NCI-H524 (cell line): ENCODE measurements around the gene SNAP47.

Source experiments
- DNase-seq, 2 experiments: peaks; one replicate each; lab custom pipeline; 2025; lab: John Stamatoyannopoulos, UW

Gene SNAP47

DNA sequence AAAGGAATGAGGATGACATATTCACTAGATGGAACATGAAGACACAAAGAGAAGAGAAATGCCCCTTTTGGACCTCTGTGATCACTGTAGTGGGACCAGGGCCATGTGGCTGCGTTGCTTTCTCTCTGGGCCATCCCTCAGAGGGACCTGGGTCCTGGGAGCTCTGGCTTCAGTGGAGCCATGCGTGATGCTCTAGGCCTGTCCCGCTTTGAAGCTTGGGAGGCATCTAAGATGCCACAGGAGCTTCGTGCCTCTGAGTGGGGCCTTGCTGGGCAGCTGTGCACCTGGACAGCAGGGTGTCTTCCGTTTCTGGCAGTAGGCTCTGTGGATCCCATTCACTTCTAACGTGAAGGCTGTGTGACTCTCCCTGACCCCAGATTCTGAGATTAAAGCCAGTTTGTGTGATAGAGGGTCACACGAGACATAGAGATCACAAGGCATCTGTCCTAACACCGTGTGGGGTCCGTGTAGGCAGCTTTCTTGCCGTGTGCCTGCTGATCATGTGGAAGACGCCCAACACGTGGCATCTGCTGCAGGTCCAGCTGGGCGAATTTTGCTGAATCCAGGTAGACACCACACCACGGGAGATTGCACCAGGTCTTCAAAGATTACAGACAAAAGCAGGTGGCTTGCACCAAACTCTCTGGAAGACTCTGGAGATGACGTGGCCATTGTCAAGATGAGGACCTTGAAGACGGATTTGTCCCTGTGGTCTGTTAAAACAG, 63.0 kb downstream of the SNAP47 start:
- no peak for DNase-seq

DNA sequence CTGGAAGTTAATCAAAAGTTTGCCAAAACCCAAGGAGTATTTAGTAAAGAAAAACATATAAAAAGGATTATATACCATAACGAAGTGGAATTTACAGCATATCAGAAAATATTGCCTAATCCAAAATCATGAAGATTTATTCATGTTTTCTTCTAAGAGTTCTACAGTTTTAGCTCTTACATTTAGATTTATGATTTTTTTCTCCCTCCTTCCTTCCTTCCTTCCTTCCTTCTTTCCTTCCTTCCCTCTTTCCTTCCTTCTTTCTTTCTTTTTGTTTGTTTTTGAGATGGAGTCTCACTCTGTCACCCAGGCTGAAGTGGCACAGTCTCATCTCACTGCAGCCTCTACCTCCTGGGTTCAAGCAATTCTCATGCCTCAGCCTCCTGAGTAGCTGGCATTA, 64.5 kb downstream of the SNAP47 start:
- DNase-seq, result no peak

DNA sequence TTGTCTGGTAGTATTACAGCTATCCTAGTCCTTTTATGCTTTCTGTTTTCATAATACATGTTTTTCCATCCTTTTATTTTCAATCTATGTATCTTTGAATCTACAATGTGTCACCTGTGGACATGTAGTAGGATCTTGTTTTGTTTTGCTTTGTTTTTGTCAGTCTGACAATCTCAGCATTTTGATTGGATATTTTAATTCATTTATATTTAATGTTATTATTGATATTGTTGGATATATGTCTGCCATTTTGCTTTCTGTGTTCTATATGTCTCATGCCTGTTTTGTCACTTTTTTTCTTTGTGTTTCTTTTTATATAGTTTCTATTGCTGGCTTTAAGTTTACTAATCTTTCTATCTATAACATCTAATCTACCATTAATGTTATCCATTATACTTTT, 68.7 kb downstream of the SNAP47 start:
- DNase-seq, result no peak

DNA sequence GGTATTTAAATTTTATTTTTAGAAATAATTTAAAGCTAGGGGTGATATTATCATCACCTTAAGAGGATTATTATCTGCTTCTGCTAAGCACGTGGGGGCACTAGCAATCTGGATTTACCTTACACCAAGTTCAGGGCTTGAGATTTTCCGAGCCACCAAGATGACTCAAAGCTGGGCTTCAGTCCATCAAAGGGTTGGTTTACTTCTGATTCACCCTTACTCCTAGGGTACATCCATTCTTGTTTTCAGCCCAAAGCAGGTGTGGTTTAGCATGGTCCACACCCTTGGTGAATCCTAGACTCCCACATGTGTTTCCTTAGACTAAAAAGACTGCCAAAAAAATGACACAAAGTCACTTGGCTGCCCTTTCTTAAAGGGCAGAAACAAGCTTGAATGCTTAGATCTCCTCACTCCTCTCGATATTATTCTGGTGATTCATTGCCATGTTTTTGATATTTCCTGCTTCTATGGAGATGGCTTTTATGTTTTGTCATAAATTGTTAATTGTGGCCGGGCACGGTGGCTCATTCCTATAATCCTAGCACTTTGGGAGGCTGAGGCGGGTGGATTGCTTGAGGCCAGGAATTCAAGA, 70.5 kb downstream of the SNAP47 start:
- DNase-seq, result peak in 1 of 2 experiments; percentile 1

DNA sequence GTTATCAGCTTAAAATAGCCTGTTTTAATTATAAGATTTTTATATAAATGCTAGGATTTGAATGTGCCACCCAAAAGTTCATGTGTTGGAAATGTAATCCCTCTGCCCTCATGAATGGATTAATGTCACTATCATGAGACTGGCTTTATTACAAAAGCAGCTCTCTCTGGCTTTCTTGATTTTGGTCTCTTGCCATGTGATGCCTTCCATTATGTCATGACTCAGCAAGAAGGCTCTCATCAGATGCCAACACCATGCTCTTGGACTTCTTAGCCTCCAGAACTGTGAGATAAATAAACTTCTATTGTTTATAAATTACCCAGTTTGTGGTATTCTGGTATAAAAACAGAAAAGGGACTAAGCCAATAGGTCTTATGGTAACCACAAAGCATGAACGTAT, 73.3 kb downstream of the SNAP47 start:
- no peak for DNase-seq

DNA sequence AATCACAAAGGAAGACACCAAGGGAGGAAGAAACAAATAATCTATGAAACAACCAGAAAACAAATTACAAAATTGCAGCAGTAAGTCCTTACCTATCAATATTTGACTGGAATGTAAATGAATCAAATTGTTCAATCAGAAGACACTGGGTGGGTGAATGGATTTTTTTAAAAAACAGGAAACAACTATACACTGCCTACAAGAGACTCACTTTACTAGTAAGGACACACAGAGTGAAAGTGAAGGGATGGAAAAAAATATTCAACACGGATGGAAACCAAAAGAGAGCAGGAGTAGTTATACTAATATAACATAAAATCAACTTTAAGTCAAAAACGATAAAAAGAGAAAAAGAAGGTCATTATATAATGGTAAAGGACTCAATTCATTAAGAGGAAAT, 73.8 kb downstream of the SNAP47 start:
- no peak for DNase-seq

DNA sequence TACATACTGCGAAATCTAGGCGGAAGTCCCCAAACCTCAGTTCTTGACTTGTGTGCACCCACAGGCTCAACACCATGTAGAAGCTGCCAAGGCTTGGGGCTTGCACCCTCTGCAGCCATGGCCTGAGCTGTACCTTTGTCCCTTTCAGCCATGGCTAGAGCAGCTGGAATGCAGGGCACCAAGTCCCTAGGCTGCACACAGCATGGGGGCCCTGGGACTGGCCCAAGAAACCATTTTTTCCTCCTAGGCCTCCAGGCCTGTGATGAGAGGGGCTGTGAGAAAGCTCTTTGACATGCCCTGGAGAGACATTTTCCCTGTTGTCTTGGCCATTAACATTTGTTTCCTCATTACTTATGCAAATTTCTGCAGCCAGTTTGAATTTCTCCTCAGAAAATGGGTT, 78.7 kb downstream of the SNAP47 start:
- no peak for DNase-seq

DNA sequence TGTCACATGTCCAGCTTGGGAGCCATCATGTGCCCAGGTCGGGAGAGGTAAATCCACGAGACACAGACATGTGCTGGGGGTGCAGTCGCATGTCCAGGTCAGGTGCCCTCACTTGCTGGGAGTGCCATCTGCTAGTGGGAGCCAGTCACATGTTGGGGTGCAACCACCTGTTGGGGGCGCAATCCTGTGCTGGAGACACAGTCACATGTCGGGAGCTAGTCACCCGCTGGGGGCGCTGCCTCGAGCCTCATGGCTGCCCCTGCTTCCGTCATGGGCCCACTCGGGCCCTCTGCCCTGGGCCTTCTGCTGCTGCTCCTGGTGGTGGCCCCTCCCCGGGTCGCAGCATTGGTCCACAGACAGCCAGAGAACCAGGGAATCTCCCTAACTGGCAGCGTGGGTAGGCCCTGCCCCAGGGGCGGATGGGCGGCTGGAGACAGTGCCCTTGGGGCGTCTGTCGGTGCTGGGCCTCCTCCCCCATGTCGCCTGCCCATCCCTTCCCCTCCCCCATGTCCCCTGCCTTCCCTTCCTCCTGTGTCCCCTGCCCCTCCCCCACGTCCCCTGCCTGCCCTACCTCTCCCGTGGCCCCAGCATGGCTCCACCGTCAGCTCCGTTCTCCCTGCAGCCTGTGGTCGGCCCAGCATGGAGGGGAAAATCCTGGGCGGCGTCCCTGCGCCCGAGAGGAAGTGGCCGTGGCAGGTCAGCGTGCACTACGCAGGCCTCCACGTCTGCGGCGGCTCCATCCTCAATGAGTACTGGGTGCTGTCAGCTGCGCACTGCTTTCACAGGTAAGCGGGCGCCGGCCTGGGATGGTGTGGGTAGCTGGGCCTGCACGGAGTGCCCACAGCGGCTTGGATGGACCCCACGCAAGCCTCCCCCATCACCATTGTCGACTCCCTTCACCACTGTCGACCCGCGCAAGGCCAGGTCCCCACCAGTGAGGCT, 80.5 kb downstream of the SNAP47 start, which contains the start of gene PRSS38:
Gene PRSS38 (plus strand): TSS at position 208 of the 942 bp plus-strand sequence. CDS start 42 bp downstream, at position 250.
- no peak for DNase-seq

DNA sequence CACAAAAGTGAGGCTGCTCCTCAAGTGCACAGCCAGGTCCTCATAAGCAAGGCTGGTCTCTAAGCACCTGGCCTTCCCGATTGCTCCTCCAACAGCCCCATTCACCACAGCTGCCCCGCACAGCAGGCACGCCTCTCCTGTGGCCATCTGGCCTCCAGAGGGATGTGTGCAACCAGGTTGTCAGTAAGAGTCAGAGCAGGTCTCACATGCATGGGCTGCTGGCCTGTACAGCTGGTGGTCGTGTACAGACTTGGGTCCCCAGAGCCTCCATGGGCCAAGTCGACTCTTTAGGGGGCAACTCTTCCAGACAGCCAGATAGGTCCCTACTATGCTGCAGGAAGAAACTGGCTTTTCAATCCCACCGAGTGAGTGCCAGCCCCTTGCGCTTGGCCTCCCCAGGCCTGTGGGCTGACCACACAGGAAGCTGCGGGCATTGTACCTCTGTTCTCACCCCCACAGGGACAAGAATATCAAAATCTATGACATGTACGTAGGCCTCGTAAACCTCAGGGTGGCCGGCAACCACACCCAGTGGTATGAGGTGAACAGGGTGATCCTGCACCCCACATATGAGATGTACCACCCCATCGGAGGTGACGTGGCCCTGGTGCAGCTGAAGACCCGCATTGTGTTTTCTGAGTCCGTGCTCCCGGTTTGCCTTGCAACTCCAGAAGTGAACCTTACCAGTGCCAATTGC, 81.7 kb downstream of the SNAP47 start:
- DNase-seq, result peak; percentile 41 to 86

DNA sequence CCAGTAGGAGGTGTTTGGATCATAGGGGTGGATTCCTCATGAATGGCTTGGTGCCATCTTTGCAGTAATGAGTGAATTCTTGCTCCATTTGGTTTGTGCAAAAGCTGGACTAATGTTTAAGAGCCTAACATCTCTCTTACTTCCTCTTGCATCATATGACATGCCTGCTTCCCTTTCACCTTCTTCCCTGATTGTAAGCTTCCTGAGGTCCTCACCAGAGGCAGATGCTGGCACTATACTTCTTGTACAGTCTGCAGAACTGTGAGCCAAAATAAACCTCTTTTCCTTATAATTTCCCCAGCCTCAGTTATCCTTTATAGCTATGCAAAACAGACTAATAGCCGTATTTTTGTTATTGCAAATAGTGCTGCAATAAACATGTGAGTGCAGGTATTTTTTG, 88.3 kb downstream of the SNAP47 start:
- no peak for DNase-seq

DNA sequence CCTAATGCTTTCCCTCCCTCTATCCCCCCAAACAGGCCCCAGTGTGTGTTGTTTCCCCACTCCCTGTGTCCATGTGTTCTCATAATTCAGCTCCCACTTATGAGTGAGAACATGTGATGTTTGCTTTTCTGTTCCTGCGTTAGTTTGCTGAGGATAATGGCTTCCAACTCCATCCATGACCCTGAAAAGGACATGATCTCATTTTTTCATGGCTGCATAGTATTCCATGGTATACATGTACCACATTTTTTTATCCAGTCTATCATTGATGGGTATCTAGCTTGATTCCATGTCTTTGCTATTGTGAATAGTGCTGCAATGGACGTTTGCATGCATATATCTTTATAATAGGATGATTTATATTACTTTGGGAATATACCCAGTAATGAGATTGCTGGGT, 89.0 kb downstream of the SNAP47 start:
- no peak for DNase-seq

DNA sequence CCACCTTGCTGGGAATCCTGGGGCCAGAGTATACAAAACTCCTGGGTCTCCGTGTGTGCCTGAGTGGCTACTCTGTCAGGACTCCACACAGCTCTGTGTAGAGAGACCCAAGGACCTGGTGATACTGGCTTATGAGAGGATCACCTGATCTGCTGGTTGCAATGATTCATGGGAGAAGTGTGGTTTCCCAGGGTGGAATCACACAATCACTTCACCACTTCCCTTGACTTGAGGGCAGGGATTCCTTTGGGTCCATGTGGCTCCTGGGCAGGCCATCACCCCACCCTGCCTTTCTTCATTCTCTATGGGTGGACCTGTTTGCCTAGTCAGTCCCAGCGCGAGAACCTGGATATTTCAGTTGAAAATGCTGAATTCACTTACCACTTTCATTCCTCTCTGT, 93.6 kb downstream of the SNAP47 start:
- DNase-seq, result no peak
